Colonic mucosa (tissue), 4 donors: ENCODE data around the gene TTC28. TPM values are rescaled to one million over a fixed set of nuclear protein-coding genes. Genes with fewer than 3 reads are reported as not detected.

Source experiments
- DNase-seq: peaks from one replicate; pipeline ENCODE4 v3.0.0-alpha.2; 2020
- H3K27ac ChIP-seq: fragments of 200-600 bp; one replicate; pipeline ENCODE4 v1.8.0; 2021
- H3K27me3 ChIP-seq: fragments of 200-600 bp; one replicate; pipeline ENCODE4 v1.8.0; 2021
- H3K36me3 ChIP-seq: fragments of 200-600 bp; one replicate; pipeline ENCODE4 v1.8.0; 2021
- H3K4me1 ChIP-seq: fragments of 200-600 bp; one replicate; pipeline ENCODE4 v1.8.0; 2021; ENCODE audit warnings: mild to moderate bottlenecking
- H3K4me3 ChIP-seq: fragments of 200-600 bp; one replicate; pipeline ENCODE4 v1.8.0; 2021
- H3K9ac ChIP-seq, 2 donors: one replicate each; pipeline ENCODE4 v1.7.0; 2013; ENCODE audit warnings: control low read depth in 2 of 2, low read depth in 2 of 2, low read length in 2 of 2
- H3K9me3 ChIP-seq: fragments of 200-600 bp; one replicate; pipeline ENCODE4 v1.8.0; 2021
- CTCF ChIP-seq: fragments of 200-600 bp; IDR thresholded peaks from one replicate; pipeline ENCODE4 v1.8.0; 2022; ENCODE audit warnings: antibody characterized with exemption, mild to moderate bottlenecking
- intact Hi-C: fragments of 100-400 bp; cut with DNase I; formaldehyde crosslinking; loops from one replicate; pipeline ENCODE4 v1.14.1; 2022
- total RNA-seq, 2 donors: library from RNA; stranded (reverse); fragmentation: NEBNext Ultra II Directional in 1 of 2; extraction: Animal tissue kit (Norgen Biotek cat#: 25700) in 1 of 2; gene quantifications; one replicate each; pipeline ENCODE4 v1.2.1, GENCODE V29; 2021
- donor health status: healthy.
- donor health status: DM: no; HTN: no; CAD: no.
- donor health status: DM: no; HTN: no; CAD: no.

TTC28 gene
- total RNA-seq, 2 donors from 2014 or later, result 6.6 to 9.2 TPM

GRCh38 chr22:28006271-28006670, 673.4 kb downstream of the TTC28 start:
- no peak for DNase-seq
- Histone ChIP-seq H3K9ac (no peak overlapping the region), H3K36me3 (no peaks in the 10 kb centered on the region), H3K4me1 (no peaks in the 10 kb centered on the region), H3K9me3 (no peaks in the 10 kb centered on the region), H3K27me3 (no peaks in the 10 kb centered on the region), H3K4me3 (no peak overlapping the region), H3K27ac (no peak overlapping the region)
- no peak for TF ChIP-seq CTCF
- intact Hi-C loops, result no loop called here

DNA sequence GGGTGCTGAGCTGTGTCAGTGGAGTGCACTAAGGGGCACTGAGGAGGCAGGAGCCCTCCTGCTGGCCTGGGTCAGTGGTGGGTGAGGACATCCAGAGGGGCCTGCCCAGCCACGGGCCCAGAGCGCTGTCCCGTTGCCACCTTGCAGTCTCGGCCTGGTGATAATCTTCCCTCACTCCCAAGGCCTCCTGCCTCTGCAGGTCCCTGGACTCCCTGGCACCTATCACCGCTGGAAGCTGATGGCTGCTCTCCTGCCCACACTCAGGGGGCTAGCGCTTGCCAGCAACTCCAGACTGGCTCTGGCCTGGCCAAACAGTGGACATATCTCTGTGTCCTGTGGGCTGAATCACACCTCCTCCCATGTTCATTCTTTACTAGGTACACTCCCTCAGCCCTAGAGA, 674.1 kb downstream of the TTC28 start:
- no peak for TF ChIP-seq CTCF
- intact Hi-C loops, result no loop called here
- no peak overlapping the region for H3K27ac ChIP-seq
- H3K36me3 ChIP-seq, result no peaks in the 10 kb centered on the region
- no peak overlapping the region for H3K4me3 ChIP-seq
- no peaks in the 10 kb centered on the region for H3K4me1 ChIP-seq
- no peaks in the 10 kb centered on the region for H3K27me3 ChIP-seq
- no peak for DNase-seq
- H3K9ac ChIP-seq, result no peak overlapping the region
- no peaks in the 10 kb centered on the region for H3K9me3 ChIP-seq

GRCh38 chr22:28004021-28004420, 675.6 kb downstream of the TTC28 start:
- Histone ChIP-seq H3K9ac (no peak overlapping the region), H3K36me3 (no peaks in the 10 kb centered on the region), H3K27ac (no peak overlapping the region), H3K9me3 (no peaks in the 10 kb centered on the region), H3K4me3 (no peak overlapping the region), H3K27me3 (no peaks in the 10 kb centered on the region), H3K4me1 (no peaks in the 10 kb centered on the region)
- DNase-seq, result no peak
- intact Hi-C loops, result no loop called here
- TF ChIP-seq CTCF, result no peak

DNA sequence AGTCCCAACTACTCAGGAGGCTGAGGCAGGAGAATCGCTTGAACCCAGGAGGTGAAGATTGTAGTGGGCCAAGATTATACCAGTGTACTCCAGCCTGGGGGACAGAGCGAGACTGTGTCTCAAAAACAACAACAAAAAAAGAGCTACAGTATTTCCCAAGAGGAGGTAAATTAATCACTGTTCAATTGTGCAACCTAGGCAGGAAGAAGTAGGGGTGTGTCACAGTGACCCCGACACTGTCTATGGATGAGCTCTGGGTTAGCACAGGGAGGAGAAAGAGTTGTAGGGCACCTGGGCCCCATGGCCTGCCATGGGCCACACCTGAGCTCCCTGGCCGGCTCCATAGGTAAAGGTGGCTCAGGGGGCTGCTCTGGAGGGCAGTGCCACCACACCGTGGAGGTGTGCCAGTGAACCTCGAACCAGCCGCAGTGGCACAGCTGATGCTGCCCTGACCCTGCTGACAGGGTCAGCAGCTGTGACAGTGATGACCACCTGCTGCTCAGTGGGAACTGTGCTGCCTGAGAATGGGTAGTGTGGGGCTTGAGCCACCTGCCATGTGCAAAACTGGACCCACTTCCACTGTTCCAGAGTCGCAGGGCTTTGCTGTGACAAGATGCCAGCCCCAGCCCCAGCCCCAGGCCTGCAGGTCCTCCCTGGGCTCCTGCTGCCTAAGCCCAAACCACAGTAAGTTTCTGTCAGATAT, 676.6 kb downstream of the TTC28 start:
- Histone ChIP-seq H3K27me3 (no peaks in the 10 kb centered on the region), H3K4me3 (no peak overlapping the region), H3K9me3 (no peaks in the 10 kb centered on the region), H3K36me3 (no peaks in the 10 kb centered on the region), H3K9ac (no peak overlapping the region), H3K27ac (no peak overlapping the region), H3K4me1 (no peaks in the 10 kb centered on the region)
- intact Hi-C loops, result no loop called here
- DNase-seq, result no peak
- TF ChIP-seq CTCF, result no peak

DNA sequence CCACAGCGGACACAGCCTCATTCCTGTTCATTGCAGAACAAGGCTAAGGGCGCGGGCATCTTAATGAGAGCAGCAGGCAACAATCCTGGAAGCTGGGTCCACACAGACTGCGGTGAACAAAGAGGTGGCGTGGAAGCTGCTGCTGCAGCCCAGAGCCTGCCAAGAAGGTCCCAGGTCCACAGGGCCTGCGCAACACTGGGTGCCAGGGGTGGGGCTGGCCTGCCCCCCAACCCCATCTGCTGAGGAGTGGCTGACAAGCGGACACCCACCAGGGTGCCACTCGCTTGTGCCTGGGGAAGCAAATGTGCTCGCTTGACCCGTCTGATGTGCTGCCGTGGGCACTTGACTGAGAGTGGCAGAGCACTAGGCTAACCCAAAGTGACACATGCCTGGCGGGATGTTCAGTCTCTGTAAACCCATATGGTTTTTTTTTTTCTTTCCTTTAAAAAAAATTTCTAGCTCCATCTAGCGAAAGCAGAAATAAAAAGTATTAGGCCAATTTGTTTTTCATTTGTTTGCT, 677.4 kb downstream of the TTC28 start:
- TF ChIP-seq CTCF, result no peak
- no peaks in the 10 kb centered on the region for H3K36me3 ChIP-seq
- no peaks in the 10 kb centered on the region for H3K27me3 ChIP-seq
- H3K4me1 ChIP-seq, result no peaks in the 10 kb centered on the region
- no peak overlapping the region for H3K4me3 ChIP-seq
- no peak for DNase-seq
- H3K9ac ChIP-seq, result no peak overlapping the region
- intact Hi-C loops, result no loop called here
- H3K27ac ChIP-seq, result no peak overlapping the region
- no peaks in the 10 kb centered on the region for H3K9me3 ChIP-seq
